CD14-positive monocyte (primary cell): ENCODE results near the gene PDE7B. TPM values are rescaled to one million over a fixed set of nuclear protein-coding genes. Genes with fewer than 3 reads are reported as not detected.

Source experiments
- DNase-seq, 3 donors: peaks; one replicate each; pipeline ENCODE4 v3.0.0-alpha.2; 2011 to 2022
- H2AFZ ChIP-seq: 2 replicates; pipeline ENCODE4 v1.6.0; 2012; ENCODE audit warnings: mild to moderate bottlenecking, low read depth, low read length, inconsistent platforms; ENCODE audit not compliant: insufficient read depth, poor library complexity, severe bottlenecking
- H3K27ac ChIP-seq, 2 donors: 1 replicate in 1 of 2; 2 replicates in 1 of 2; pipeline ENCODE4 v1.5.1; 2012 to 2013; ENCODE audit warnings: low read length in 2 of 2, control low read depth in 1 of 2, inconsistent platforms in 1 of 2, low read depth in 1 of 2, mild to moderate bottlenecking in 1 of 2
- H3K27me3 ChIP-seq, 2 donors: one replicate each; pipeline versions ENCODE4 v1.6.0 to v1.6.1; 2011 to 2013; ENCODE audit warnings: low read length in 2 of 2; ENCODE audit not compliant: control insufficient read depth in 2 of 2, insufficient read depth in 2 of 2
- H3K36me3 ChIP-seq, 2 donors: replicated peaks in 1 of 2; 1 replicate in 1 of 2; 2 replicates in 1 of 2; pipeline versions ENCODE4 v1.5.1 to v1.6.1; 2012 to 2013; ENCODE audit warnings: low read length in 2 of 2, control low read depth in 1 of 2, inconsistent platforms in 1 of 2, mild to moderate bottlenecking in 1 of 2; ENCODE audit not compliant: insufficient read depth in 2 of 2, control insufficient read depth in 1 of 2
- H3K4me1 ChIP-seq, 2 donors: 1 replicate in 1 of 2; 2 replicates in 1 of 2; pipeline versions ENCODE4 v1.5.1 to v1.6.1; 2012 to 2013; ENCODE audit warnings: low read length in 2 of 2, control low read depth in 1 of 2, inconsistent platforms in 1 of 2, mild to moderate bottlenecking in 1 of 2, moderate library complexity in 1 of 2; ENCODE audit not compliant: insufficient read depth in 2 of 2, control insufficient read depth in 1 of 2
- H3K4me2 ChIP-seq: replicated peaks from 2 replicates; pipeline ENCODE3; 2012; ENCODE audit warnings: low read length, moderate library complexity, mild to moderate bottlenecking; ENCODE audit not compliant: poor library complexity, severe bottlenecking; ENCODE audit errors: extremely low read depth
- H3K4me3 ChIP-seq, 3 experiments: fragments of 200-600 bp in 1 of 3; sonication (generic) in 1 of 3; replicated peaks in 1 of 3; 1 replicate in 2 of 3; 2 replicates in 1 of 3; pipeline ENCODE4 v1.5.1; 2011 to 2013; ENCODE audit warnings: low read length in 3 of 3, mild to moderate bottlenecking in 3 of 3, control low read depth in 2 of 3, low read depth in 2 of 3, inconsistent platforms in 1 of 3, moderate library complexity in 1 of 3
- H3K79me2 ChIP-seq: 2 replicates; pipeline ENCODE4 v1.6.0; 2012; ENCODE audit warnings: mild to moderate bottlenecking, control low read depth, inconsistent platforms, low read length, moderate library complexity; ENCODE audit not compliant: insufficient read depth
- H3K9ac ChIP-seq: 2 replicates; pipeline ENCODE4 v1.6.0; 2017; ENCODE audit warnings: low read length, mild to moderate bottlenecking; ENCODE audit not compliant: insufficient read depth, poor library complexity, severe bottlenecking
- H3K9me3 ChIP-seq, 2 donors: replicated peaks in 1 of 2; 1 replicate in 1 of 2; 2 replicates in 1 of 2; pipeline versions ENCODE4 v1.5.1 to v1.6.1; 2012 to 2013; ENCODE audit warnings: low read length in 2 of 2, control low read depth in 1 of 2; ENCODE audit not compliant: control insufficient read depth in 1 of 2, insufficient read depth in 1 of 2
- H4K20me1 ChIP-seq: 2 replicates; pipeline ENCODE4 v1.6.0; 2012; ENCODE audit warnings: mild to moderate bottlenecking, low read length, control low read depth, moderate library complexity; ENCODE audit not compliant: insufficient read depth
- H3K27ac Mint-ChIP-seq, 7 donors: one replicate each; pipeline ENCODE4 v1.8.0; 2020; ENCODE audit warnings: mild to moderate bottlenecking in 7 of 7, mixed read lengths in 7 of 7, moderate library complexity in 6 of 7, inconsistent platforms in 2 of 7
- H3K27me3 Mint-ChIP-seq, 3 donors: one replicate each; pipeline ENCODE4 v1.8.0; 2021 to 2022; ENCODE audit warnings: low read depth in 3 of 3, mild to moderate bottlenecking in 3 of 3, mixed read lengths in 3 of 3, moderate library complexity in 3 of 3, inconsistent platforms in 1 of 3
- H3K36me3 Mint-ChIP-seq, 2 donors: one replicate each; pipeline ENCODE4 v1.8.0; 2020; ENCODE audit warnings: mixed read lengths in 2 of 2, inconsistent platforms in 1 of 2, mild to moderate bottlenecking in 1 of 2
- H3K4me1 Mint-ChIP-seq: one replicate; pipeline ENCODE4 v1.8.0; 2020; ENCODE audit warnings: mild to moderate bottlenecking, mixed read lengths
- H3K4me3 Mint-ChIP-seq, 2 donors: one replicate each; pipeline ENCODE4 v1.8.0; 2020; ENCODE audit warnings: mild to moderate bottlenecking in 2 of 2, mixed read lengths in 2 of 2, moderate library complexity in 1 of 2
- H3K9me3 Mint-ChIP-seq, 7 donors: one replicate each; pipeline ENCODE4 v1.8.0; 2020 to 2022; ENCODE audit warnings: mixed read lengths in 7 of 7, mild to moderate bottlenecking in 6 of 7, moderate library complexity in 6 of 7, inconsistent platforms in 2 of 7
- CTCF ChIP-seq: fragments of 200-600 bp; IDR thresholded peaks from one replicate; pipeline ENCODE4 v1.8.0; 2022; ENCODE audit warnings: antibody characterized with exemption, mild to moderate bottlenecking
- WGBS: methylation state at CpG from one replicate; pipeline ENCODE4 v1.1.5; 2013; ENCODE audit warnings: missing lambda C conversion rate; ENCODE audit not compliant: insufficient coverage; 5-methylcytosine and 5-hydroxymethylcytosine counted together
- intact Hi-C, 2 donors: fragments of 100-400 bp; cut with micrococcal nuclease; formaldehyde crosslinking; loops; one replicate each; pipeline versions ENCODE4 v1.15.0 to v1.15.1; 2023
- polyA plus RNA-seq, 3 donors: library from polyadenylated mRNA; depleted of rRNA in 1 of 3; unstranded in 2 of 3; stranded (reverse) in 1 of 3; fragments of 300-500 nt in 2 of 3; fragments of >200 nt in 1 of 3; fragmentation: Illumina TruSeq in 2 of 3; gene quantifications; 1 replicate in 2 of 3; 2 replicates in 1 of 3; pipeline ENCODE4 v1.2.3, GENCODE V29; 2012 to 2021

PDE7B gene
- polyA plus RNA-seq, 3 donors = 0.37 to 1.1 (median 0.89) TPM

- H3K27me3 Mint-ChIP-seq = no peaks in the 10 kb centered on the region
- no peak for DNase-seq
Measured at GRCh38 chr6:136155191-136155590, 303.7 kb downstream of the PDE7B start.

GRCh38 chr6:136157743-136158142 is 306.2 kb downstream of the PDE7B start:
- TF ChIP-seq CTCF = no peak
- no peaks in the 10 kb centered on the region for H3K27me3 Mint-ChIP-seq
- H3K36me3 Mint-ChIP-seq = peaks cover 4 to 5% of the 10 kb centered on the region in 2 donors
- WGBS = 100% methylated on average over 2 of the region's 5 CpGs
- Histone ChIP-seq H3K9ac (no peak overlapping the region), H3K79me2 (no peaks in the 10 kb centered on the region), H3K4me2 (no peak overlapping the region), H2AFZ (no peak overlapping the region), H3K36me3 (no peaks in the 10 kb centered on the region), H3K9me3 (peaks cover 9 to 12% of the 10 kb centered on the region in 2 donors), H3K27ac (no peak overlapping the region), H3K27me3 (no peaks in the 10 kb centered on the region), H3K4me3 (no peak overlapping the region), H4K20me1 (no peaks in the 10 kb centered on the region), H3K4me1 (no peaks in the 10 kb centered on the region)
- intact Hi-C loops = no loop called here
- H3K4me3 Mint-ChIP-seq = no peak overlapping the region
- no peak for DNase-seq
- H3K9me3 Mint-ChIP-seq = peaks cover 7 to 17% (median 8%) of the 10 kb centered on the region in 7 donors
- H3K4me1 Mint-ChIP-seq = no peaks in the 10 kb centered on the region
- no peak overlapping the region for H3K27ac Mint-ChIP-seq

More at GRCh38 chr6:136155191-136155590, 303.7 kb downstream of the PDE7B start:
- no peaks in the 10 kb centered on the region for H3K4me1 Mint-ChIP-seq
- H3K4me2 ChIP-seq = no peak overlapping the region
- no peaks in the 10 kb centered on the region for H4K20me1 ChIP-seq
- no peaks in the 10 kb centered on the region for H3K79me2 ChIP-seq
- H3K36me3 ChIP-seq = no peaks in the 10 kb centered on the region
- H3K4me3 ChIP-seq = no peak overlapping the region
- H3K27me3 ChIP-seq = no peaks in the 10 kb centered on the region
- no peaks in the 10 kb centered on the region for H3K4me1 ChIP-seq
- H3K9me3 ChIP-seq = no peaks in the 10 kb centered on the region
- no peak overlapping the region for H3K4me3 Mint-ChIP-seq
- peaks cover 3 to 4% of the 10 kb centered on the region in 2 donors for H3K36me3 Mint-ChIP-seq
- H3K27ac Mint-ChIP-seq = no peak overlapping the region
- H3K27ac ChIP-seq = no peak overlapping the region
- no peak overlapping the region for H3K9ac ChIP-seq
- intact Hi-C loops = no loop called here
- TF ChIP-seq CTCF = no peak
- peaks cover 0 to 3% (median 1%) of the 10 kb centered on the region in 7 donors for H3K9me3 Mint-ChIP-seq
- H2AFZ ChIP-seq = no peak overlapping the region
